GM08714 (cell line): ENCODE results near the gene PLIN5.
A peak's percentile ranks its signal among the peaks of the same experiment; 100 is the strongest.
"Not testable (repeated sequence)": the region's sequence is repeated elsewhere in the genome, so short reads cannot be mapped to it uniquely, and the experiment has no call there.

Experiments used
- H3K4me3 ChIP-seq: fragments of 200-500 bp; sonication (Bioruptor generic); 2 replicates; pipeline ENCODE4 v1.5.1; 2014; ENCODE audit warnings: mild to moderate bottlenecking, low read length, inconsistent platforms
- ZNF274 ChIP-seq: IDR thresholded peaks from 2 replicates; pipeline ENCODE4 v1.6.1; 2012; ENCODE audit warnings: mild to moderate bottlenecking, low read depth, low read length

Gene PLIN5

GRCh38 chr19:4556597-4557127, 21.6 kb upstream of the PLIN5 start:
- H3K4me3 ChIP-seq, result no peak overlapping the region
- no peak for TF ChIP-seq ZNF274

- TF ChIP-seq ZNF274, result no peak
- H3K4me3 ChIP-seq, result no peak overlapping the region
Observed at GRCh38 chr19:4555657-4556561, 20.9 kb upstream of the PLIN5 start.

GRCh38 chr19:4554717-4555116, 19.7 kb upstream of the PLIN5 start:
- no peak for TF ChIP-seq ZNF274
- no peak overlapping the region for H3K4me3 ChIP-seq

GRCh38 chr19:4553775-4554174, 18.8 kb upstream of the PLIN5 start:
- H3K4me3 ChIP-seq, result no peak overlapping the region
- no peak for TF ChIP-seq ZNF274

GRCh38 chr19:4553092-4553695, 18.2 kb upstream of the PLIN5 start:
- no peak overlapping the region for H3K4me3 ChIP-seq
- TF ChIP-seq ZNF274, result no peak

- no peak overlapping the region for H3K4me3 ChIP-seq
Observed at GRCh38 chr19:4552525-4552819, 17.4 kb upstream of the PLIN5 start.

GRCh38 chr19:4550479-4551050, 15.5 kb upstream of the PLIN5 start:
- H3K4me3 ChIP-seq, result no peak overlapping the region
- no peak for TF ChIP-seq ZNF274

More at GRCh38 chr19:4552525-4552819, 17.4 kb upstream of the PLIN5 start:
- TF ChIP-seq ZNF274, result no peak

GRCh38 chr19:4550018-4550417, 15.0 kb upstream of the PLIN5 start:
- no peak overlapping the region for H3K4me3 ChIP-seq
- TF ChIP-seq ZNF274, result no peak

- no peak for TF ChIP-seq ZNF274
- H3K4me3 ChIP-seq, result no peak overlapping the region
Observed at GRCh38 chr19:4548238-4548584, 13.2 kb upstream of the PLIN5 start.

- no peak for TF ChIP-seq ZNF274
- H3K4me3 ChIP-seq, result no peak overlapping the region
Observed at GRCh38 chr19:4547303-4548237, 12.5 kb upstream of the PLIN5 start.

- no peak overlapping the region for H3K4me3 ChIP-seq
- no peak for TF ChIP-seq ZNF274
Observed at GRCh38 chr19:4543842-4544647, 9.0 kb upstream of the PLIN5 start.

- H3K4me3 ChIP-seq, result peak overlapping the region; percentile 14; the same call in 1 of the 2 replicates
- TF ChIP-seq ZNF274, result no peak
Observed at GRCh38 chr19:4542896-4543841, 8.1 kb upstream of the PLIN5 start.

GRCh38 chr19:4541806-4542145, 6.8 kb upstream of the PLIN5 start:
- not testable (repeated sequence) for H3K4me3 ChIP-seq
